GM20000 (cell line): ENCODE results near the gene RAB33B.
"Not testable (repeated sequence)": the region's sequence is repeated elsewhere in the genome, so short reads cannot be mapped to it uniquely, and the experiment has no call there.

Source experiments
- DNase-seq: peaks from one replicate; pipeline ENCODE4 v3.0.0; 2012; ENCODE audit warnings: low spot score
- TF ChIP-seq, protein P1 (sequence below): IDR thresholded peaks from 2 replicates; pipeline ENCODE4 v1.5.1; 2012; ENCODE audit warnings: mild to moderate bottlenecking, control low read depth; ENCODE audit errors: extremely low read depth, missing control alignments

RAB33B gene

GRCh38 chr4:139453371-139454110, 380 bp upstream of the RAB33B start:
- TF ChIP-seq, protein P1, sequence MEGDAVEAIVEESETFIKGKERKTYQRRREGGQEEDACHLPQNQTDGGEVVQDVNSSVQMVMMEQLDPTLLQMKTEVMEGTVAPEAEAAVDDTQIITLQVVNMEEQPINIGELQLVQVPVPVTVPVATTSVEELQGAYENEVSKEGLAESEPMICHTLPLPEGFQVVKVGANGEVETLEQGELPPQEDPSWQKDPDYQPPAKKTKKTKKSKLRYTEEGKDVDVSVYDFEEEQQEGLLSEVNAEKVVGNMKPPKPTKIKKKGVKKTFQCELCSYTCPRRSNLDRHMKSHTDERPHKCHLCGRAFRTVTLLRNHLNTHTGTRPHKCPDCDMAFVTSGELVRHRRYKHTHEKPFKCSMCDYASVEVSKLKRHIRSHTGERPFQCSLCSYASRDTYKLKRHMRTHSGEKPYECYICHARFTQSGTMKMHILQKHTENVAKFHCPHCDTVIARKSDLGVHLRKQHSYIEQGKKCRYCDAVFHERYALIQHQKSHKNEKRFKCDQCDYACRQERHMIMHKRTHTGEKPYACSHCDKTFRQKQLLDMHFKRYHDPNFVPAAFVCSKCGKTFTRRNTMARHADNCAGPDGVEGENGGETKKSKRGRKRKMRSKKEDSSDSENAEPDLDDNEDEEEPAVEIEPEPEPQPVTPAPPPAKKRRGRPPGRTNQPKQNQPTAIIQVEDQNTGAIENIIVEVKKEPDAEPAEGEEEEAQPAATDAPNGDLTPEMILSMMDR = no peak
- DNase-seq = peak; percentile 95

- TF ChIP-seq, protein P1 = no peak
- DNase-seq = no peak
Measured at GRCh38 chr4:139455126-139455538, 1.2 kb downstream of the RAB33B start.

DNA sequence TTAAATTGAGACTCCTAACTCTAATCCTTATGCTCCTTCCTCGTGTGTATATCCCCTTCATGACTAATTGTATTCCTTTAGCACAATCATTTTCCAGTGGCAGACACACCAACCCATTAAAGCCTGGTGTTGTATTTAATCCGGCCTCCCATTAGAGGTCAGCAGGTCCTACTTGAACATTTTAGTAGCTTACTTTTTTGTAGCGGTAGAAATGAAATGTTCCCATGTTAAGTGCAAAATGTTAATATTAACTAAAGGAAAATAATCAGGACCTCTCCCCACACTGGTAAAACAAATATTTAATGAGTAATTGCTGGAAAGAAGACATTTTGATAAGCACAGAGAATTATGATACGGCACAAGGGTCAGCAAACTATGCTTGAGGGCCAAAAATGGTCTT, 3.4 kb downstream of the RAB33B start:
- TF ChIP-seq, protein P1 = no peak
- DNase-seq = no peak

GRCh38 chr4:139458543-139458942, 4.6 kb downstream of the RAB33B start:
- TF ChIP-seq, protein P1 = no peak
- DNase-seq = no peak

GRCh38 chr4:139458999-139459398, 5.1 kb downstream of the RAB33B start:
- TF ChIP-seq, protein P1 = no peak
- DNase-seq = no peak

GRCh38 chr4:139460565-139460964, 6.6 kb downstream of the RAB33B start:
- no peak for DNase-seq
- TF ChIP-seq, protein P1 = no peak

GRCh38 chr4:139461022-139461628, 7.2 kb downstream of the RAB33B start:
- TF ChIP-seq, protein P1 = no peak

GRCh38 chr4:139464512-139464911, 10.6 kb downstream of the RAB33B start:
- not testable (repeated sequence) for DNase-seq

More at GRCh38 chr4:139461022-139461628, 7.2 kb downstream of the RAB33B start:
- DNase-seq = no peak
